DOHH2 (cell line): ENCODE results near the gene ARHGEF33.

ENCODE experiments used
- EZH2phosphoT487 ChIP-seq: fragments of 200-600 bp; sonication (generic); IDR thresholded peaks from 2 replicates; pipeline ENCODE4 v1.6.1; 2017; ENCODE audit warnings: borderline replicate concordance, mild to moderate bottlenecking, antibody characterized with exemption, low read length, moderate library complexity, mixed read lengths
- TF ChIP-seq, protein P1 (sequence below): fragments of 200-600 bp; sonication (generic); IDR thresholded peaks from one replicate; pipeline ENCODE4 v1.5.1; 2014; ENCODE audit warnings: antibody characterized with exemption, mild to moderate bottlenecking, low read depth, low read length; ENCODE audit not compliant: poor library complexity, severe bottlenecking

GRCh38 chr2:38997781-38998180 lies 108.1 kb downstream of the ARHGEF33 start:
- TF ChIP-seq, protein P1, sequence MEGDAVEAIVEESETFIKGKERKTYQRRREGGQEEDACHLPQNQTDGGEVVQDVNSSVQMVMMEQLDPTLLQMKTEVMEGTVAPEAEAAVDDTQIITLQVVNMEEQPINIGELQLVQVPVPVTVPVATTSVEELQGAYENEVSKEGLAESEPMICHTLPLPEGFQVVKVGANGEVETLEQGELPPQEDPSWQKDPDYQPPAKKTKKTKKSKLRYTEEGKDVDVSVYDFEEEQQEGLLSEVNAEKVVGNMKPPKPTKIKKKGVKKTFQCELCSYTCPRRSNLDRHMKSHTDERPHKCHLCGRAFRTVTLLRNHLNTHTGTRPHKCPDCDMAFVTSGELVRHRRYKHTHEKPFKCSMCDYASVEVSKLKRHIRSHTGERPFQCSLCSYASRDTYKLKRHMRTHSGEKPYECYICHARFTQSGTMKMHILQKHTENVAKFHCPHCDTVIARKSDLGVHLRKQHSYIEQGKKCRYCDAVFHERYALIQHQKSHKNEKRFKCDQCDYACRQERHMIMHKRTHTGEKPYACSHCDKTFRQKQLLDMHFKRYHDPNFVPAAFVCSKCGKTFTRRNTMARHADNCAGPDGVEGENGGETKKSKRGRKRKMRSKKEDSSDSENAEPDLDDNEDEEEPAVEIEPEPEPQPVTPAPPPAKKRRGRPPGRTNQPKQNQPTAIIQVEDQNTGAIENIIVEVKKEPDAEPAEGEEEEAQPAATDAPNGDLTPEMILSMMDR: no peak
- TF ChIP-seq EZH2phosphoT487: no peak
